ENCODE data around the gene ABITRAM. TPM values are rescaled to one million over a fixed set of nuclear protein-coding genes. Genes with fewer than 3 reads are reported as not detected.
"Not testable (repeated sequence)": the region's sequence is repeated elsewhere in the genome, so short reads cannot be mapped to it uniquely, and the experiment has no call there.

ABITRAM gene
- total RNA-seq = 10 to 100 TPM in 2 of 4 donors, 1 to 10 TPM in 2; 5.6 to 14.4 (median 9.4) TPM

- H3K4me1 ChIP-seq = peaks cover 8 to 21% (median 18%) of the 10 kb centered on the region in 4 donors
- peak; percentile 76 for DNase-seq
- H3K27ac ChIP-seq = peak within 1 kb of the TSS; percentile 89 to 94 (median 92)
- peak within 1 kb of the TSS; percentile 73 to 83 (median 75) for H3K4me3 ChIP-seq
- no peaks in the 10 kb centered on the region for H3K9me3 ChIP-seq
- in situ Hi-C loops (cut with MboI; ENCODE audit: low pct_ligation_motif_present in 1 of 4, low pct_unique_long_range_greater_than_20kb in 1 of 4, low sequenced_read_pairs in 3 of 4) (no loop called here), intact Hi-C loops (cut with DNase I; ENCODE audit: low total_unique reads) (loop anchor here (10.0 kb wide), 1 partner anchor 380 kb away; no protein-coding TSS in a partner anchor)
- WGBS, 2 donors (ENCODE audit: low coverage in 1 of 2) = 0% methylated on average over 2 to 46 of the region's 47 CpGs
- H3K27me3 ChIP-seq = no peaks in the 10 kb centered on the region
- TF ChIP-seq POLR2AphosphoS5 (IDR thresholded peaks at IDR 0.05) (peak in 2 of 3 donors; percentile 17 to 21), POLR2A (IDR thresholded peaks at IDR 0.05) (no peak)
- H3K36me3 ChIP-seq = peaks cover 0 to 3% (median under 1%) of the 10 kb centered on the region in 4 donors
These were observed at the start of gene ABITRAM for GRCh38 chr9:108934323-108934893. Gene ABITRAM, plus strand, starts transcription at chr9:108934400. Its CDS starts 87 bp downstream, at chr9:108934487.

- H3K4me3 ChIP-seq = no peak overlapping the region
- no peak overlapping the region for H3K27ac ChIP-seq
- intact Hi-C loops (cut with DNase I; ENCODE audit: low total_unique reads) (no loop called here), in situ Hi-C loops (cut with MboI; ENCODE audit: low pct_ligation_motif_present in 1 of 4, low pct_unique_long_range_greater_than_20kb in 1 of 4, low sequenced_read_pairs in 3 of 4) (no loop called here)
- H3K27me3 ChIP-seq = no peaks in the 10 kb centered on the region
- peaks cover 0 to 6% (median 3%) of the 10 kb centered on the region in 4 donors for H3K4me1 ChIP-seq
- no peaks in the 10 kb centered on the region for H3K9me3 ChIP-seq
- WGBS, 2 donors (ENCODE audit: low coverage in 1 of 2) = 92 to 94% methylated on average over 2 to 3 of the region's 3 CpGs
- no peak for TF ChIP-seq POLR2A (IDR thresholded peaks at IDR 0.05)
- TF ChIP-seq POLR2AphosphoS5 (IDR thresholded peaks at IDR 0.05) = no peak
- no peak for TF ChIP-seq EP300 (IDR thresholded peaks at IDR 0.05; ENCODE audit: low read depth)
- no peak for TF ChIP-seq CTCF (IDR thresholded peaks at IDR 0.05)
- peaks cover 0 to 18% (median 4%) of the 10 kb centered on the region in 4 donors for H3K36me3 ChIP-seq
- DNase-seq = no peak
These were observed 49.5 kb upstream of the ABITRAM start for GRCh38 chr9:108884701-108885100.

- H3K4me1 ChIP-seq = peaks cover 0 to 6% (median 3%) of the 10 kb centered on the region in 4 donors
- H3K9me3 ChIP-seq = no peaks in the 10 kb centered on the region
- no peak for TF ChIP-seq POLR2A (IDR thresholded peaks at IDR 0.05)
- TF ChIP-seq CTCF (IDR thresholded peaks at IDR 0.05) = no peak
- TF ChIP-seq EP300 (IDR thresholded peaks at IDR 0.05; ENCODE audit: low read depth) = no peak
- TF ChIP-seq POLR2AphosphoS5 (IDR thresholded peaks at IDR 0.05) = no peak
- H3K4me3 ChIP-seq = no peak overlapping the region
- H3K27ac ChIP-seq = no peak overlapping the region
- 54 to 100% methylated on average over 1 of the region's 1 CpG for WGBS, 2 donors (ENCODE audit: low coverage in 1 of 2)
- H3K27me3 ChIP-seq = no peaks in the 10 kb centered on the region
- DNase-seq = peak; percentile 28
- in situ Hi-C loops (cut with MboI; ENCODE audit: low pct_ligation_motif_present in 1 of 4, low pct_unique_long_range_greater_than_20kb in 1 of 4, low sequenced_read_pairs in 3 of 4) = no loop called here
- H3K36me3 ChIP-seq = peaks cover 0 to 24% (median 5%) of the 10 kb centered on the region in 4 donors
- intact Hi-C loops (cut with DNase I; ENCODE audit: low total_unique reads) = no loop called here
These were observed 48.4 kb upstream of the ABITRAM start for GRCh38 chr9:108885643-108886348.

- H3K27me3 ChIP-seq; H3K4me1 ChIP-seq; DNase-seq; H3K4me3 ChIP-seq; intact Hi-C loops (cut with DNase I; ENCODE audit: low total_unique reads); H3K9me3 ChIP-seq; in situ Hi-C loops (cut with MboI; ENCODE audit: low pct_ligation_motif_present in 1 of 4, low pct_unique_long_range_greater_than_20kb in 1 of 4, low sequenced_read_pairs in 3 of 4); H3K27ac ChIP-seq: not testable (repeated sequence)
- WGBS, 2 donors (ENCODE audit: low coverage in 1 of 2) = 80 to 96% methylated on average over 3 of the region's 3 CpGs
- H3K36me3 ChIP-seq = peaks cover 0 to 22% (median 9%) of the 10 kb centered on the region in 4 donors
These were observed 47.5 kb upstream of the ABITRAM start for GRCh38 chr9:108886594-108887271.

GRCh38 chr9:108889649-108890067 lies 44.5 kb upstream of the ABITRAM start:
- no peaks in the 10 kb centered on the region for H3K27me3 ChIP-seq
- no peak overlapping the region for H3K27ac ChIP-seq
- peaks cover 0 to 26% (median 11%) of the 10 kb centered on the region in 4 donors for H3K36me3 ChIP-seq
- no peaks in the 10 kb centered on the region for H3K9me3 ChIP-seq
- intact Hi-C loops (cut with DNase I; ENCODE audit: low total_unique reads) (no loop called here), in situ Hi-C loops (cut with MboI; ENCODE audit: low pct_ligation_motif_present in 1 of 4, low pct_unique_long_range_greater_than_20kb in 1 of 4, low sequenced_read_pairs in 3 of 4) (loop anchor here in 1 of 4 donors (10.0 kb wide), 1 partner anchor 55 kb away; no protein-coding TSS in a partner anchor)
- no peak overlapping the region for H3K4me3 ChIP-seq
- WGBS, 2 donors (ENCODE audit: low coverage in 1 of 2) = 88 to 89% methylated on average over 2 to 4 of the region's 4 CpGs
- TF ChIP-seq POLR2A (IDR thresholded peaks at IDR 0.05) (no peak), CTCF (IDR thresholded peaks at IDR 0.05) (no peak), POLR2AphosphoS5 (IDR thresholded peaks at IDR 0.05) (no peak), EP300 (IDR thresholded peaks at IDR 0.05; ENCODE audit: low read depth) (no peak)
- DNase-seq = no peak
- H3K4me1 ChIP-seq = peaks cover 0 to 6% (median 3%) of the 10 kb centered on the region in 4 donors

All from transverse colon (tissue), 4 donors.